Measurements from ENCODE around the gene PPP1R1B.
"Not testable (repeated sequence)": the region's sequence is repeated elsewhere in the genome, so short reads cannot be mapped to it uniquely, and the experiment has no call there.

The PPP1R1B gene

DNA sequence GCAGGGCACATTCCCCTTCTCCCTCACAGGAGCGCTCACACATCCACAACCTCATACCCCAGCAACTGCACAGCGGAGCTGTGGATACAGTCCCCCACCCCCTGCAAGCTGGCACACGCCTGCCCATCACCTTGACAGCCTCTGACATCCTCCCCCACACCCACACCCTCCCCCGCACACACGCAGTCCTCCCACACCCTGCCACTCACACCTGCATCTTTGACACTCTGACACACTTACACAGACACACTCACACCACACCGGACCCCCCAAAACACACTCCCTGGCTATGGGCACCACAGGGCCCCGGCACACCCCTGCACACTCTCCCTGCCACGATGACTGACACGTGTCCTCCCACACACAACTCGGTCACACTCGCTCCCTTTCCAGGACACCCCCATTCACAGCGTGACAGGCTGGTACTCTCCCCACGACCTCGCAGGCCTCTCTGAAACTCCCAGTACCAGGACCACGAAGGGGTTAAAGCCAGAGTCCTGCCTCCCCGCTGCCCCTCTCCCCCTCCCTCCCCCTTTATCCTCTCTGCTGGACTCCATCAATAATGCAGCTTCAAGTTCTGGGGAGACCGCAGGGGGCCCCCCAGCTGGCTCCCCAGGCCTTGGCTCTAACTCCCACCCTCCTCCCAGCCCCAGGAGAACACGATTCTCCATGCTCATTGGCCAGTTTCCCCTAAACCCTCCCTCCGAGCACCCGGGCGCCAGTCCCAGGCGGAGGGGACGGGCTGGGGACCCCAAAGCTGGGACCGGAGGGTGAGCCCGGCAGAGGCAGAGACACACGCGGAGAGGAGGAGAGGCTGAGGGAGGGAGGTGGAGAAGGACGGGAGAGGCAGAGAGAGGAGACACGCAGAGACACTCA lies at the start of gene PPP1R1B:
TSS of gene PPP1R1B (plus strand) at position 782 of the 876 bp plus-strand sequence. CDS start 441 bp downstream, outside the sequence.
- DNase-seq (ENCODE audit: low spot score), result no peak
- FAIRE-seq, result no peak

DNA sequence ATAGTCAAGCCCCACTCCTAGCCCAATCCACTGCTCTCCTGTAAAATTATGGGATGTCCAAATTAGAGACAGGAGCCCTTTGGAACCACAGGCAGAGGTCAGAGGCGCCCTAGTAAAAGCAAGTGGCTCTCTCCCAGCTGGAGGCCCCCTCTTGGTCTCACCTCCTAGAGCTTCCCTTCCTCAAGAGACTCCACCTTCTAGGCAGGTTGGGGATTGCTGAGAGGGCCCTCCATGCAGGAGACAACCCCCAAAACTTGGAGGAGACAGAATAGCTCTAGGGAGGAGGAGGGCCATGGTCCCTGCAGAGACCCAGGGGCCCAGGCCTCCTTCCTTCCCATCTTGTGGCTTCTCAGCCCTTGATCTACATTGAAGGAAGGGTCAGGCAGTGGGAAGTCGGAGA lies 48.5 kb upstream of the PPP1R1B start:
- DNase-seq (ENCODE audit: low spot score), result no peak
- FAIRE-seq, result no peak

DNA sequence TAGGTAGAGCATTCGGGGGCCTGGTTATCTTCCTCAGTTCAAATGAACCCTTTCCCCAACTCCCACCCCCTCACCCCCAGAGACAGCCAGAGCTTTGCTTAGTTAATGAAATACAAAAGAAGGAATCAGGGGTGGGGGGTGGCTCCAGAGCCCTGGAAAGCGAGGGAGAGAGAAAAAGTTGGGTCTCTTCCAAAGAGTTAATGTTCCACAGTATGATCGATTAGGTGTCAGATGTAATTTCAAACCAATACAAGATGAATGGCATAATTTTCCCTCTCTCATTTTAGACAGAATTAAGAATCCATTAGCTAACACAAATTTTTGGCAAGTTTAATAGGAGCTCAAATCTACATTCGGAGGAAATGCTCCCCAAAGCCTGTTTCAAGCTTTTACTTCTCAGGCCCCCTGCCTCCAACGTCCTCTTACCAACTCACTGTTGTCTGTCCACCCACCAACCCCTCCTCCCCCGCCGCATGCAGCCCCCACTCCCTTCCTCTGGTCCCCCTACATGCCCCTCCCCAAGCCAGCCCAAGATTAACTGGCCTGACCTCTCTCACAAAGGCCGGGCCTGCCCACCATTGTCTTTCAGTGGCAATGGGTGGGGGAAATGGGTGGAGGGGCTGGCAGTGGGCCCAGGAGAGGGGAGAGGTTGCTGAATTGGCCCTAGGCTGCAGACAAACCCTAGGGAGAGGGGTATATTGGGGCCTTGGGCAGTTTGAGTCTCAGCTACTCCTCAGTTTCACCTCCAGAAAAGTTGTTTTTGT lies 47.3 kb upstream of the PPP1R1B start:
- FAIRE-seq (no peak), DNase-seq (ENCODE audit: low spot score) (no peak)

DNA sequence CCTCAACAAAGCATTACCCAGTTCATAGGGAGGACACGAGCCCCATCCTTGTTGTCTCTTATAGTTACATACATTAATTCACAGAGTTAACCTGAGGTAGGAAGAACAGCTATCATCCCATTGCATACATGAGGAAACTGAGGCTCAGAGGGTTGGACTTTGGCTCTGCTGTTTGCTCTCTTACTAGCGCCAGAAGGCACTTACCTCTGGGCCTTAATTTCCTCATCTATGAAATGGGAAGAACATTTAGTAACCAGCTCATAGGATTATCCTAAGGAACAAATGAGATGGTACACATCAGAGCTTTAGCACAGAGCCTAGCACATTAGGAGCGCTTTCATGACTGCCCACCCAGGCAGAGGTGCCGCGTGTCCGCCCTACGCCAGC lies 46.7 kb upstream of the PPP1R1B start:
- no peak for DNase-seq (ENCODE audit: low spot score)
- FAIRE-seq, result no peak

DNA sequence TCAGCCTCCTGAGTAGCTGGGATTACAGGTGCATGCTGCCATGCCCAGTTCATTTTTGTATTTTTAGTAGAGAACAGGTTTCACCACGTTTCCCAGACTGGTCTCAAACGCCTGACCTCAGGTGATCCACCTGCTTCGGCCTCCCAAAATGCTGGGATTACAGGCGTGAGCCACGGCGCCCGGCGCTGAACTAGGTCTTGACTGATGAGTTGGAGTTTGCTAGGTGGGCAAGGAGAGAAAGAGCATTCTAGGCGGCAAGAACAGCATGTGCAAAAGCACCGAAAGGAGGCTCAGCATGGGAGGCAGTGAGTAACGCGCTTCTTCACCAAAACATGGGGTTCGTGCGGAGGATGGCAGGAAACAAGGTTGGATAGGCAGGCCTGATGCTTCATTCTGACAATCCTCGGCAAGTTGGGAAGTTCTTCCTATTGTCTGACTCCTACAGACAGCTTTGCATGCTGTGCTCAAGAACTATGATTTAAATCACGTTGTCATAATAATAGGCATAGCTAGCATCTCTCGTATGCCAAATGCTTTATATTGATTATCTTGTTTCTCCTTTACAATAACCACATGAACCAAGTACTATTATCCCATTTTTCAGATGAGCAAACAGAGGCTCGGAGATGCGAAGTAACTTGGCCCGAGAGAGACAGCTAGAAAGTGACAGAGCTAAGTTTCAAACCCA lies 45.5 kb upstream of the PPP1R1B start:
- no peak for DNase-seq (ENCODE audit: low spot score)
- no peak for FAIRE-seq

DNA sequence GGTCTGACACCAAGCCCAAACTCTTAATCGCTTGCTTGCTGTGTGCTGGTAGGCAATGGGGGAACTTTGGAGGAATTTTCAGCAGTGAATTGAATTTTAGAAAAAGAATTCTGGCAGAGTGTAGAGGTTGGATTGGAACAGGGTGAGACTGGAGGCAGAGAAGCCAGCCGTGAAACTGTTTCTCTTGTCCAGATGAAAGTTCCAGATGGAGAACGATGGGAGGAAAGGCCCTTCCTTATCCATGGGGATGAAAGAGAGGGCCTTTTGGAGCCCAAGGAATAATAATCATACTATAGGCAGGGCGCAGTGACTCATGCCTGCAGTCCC lies 45.0 kb upstream of the PPP1R1B start:
- FAIRE-seq (no peak), DNase-seq (ENCODE audit: low spot score) (no peak)

DNA sequence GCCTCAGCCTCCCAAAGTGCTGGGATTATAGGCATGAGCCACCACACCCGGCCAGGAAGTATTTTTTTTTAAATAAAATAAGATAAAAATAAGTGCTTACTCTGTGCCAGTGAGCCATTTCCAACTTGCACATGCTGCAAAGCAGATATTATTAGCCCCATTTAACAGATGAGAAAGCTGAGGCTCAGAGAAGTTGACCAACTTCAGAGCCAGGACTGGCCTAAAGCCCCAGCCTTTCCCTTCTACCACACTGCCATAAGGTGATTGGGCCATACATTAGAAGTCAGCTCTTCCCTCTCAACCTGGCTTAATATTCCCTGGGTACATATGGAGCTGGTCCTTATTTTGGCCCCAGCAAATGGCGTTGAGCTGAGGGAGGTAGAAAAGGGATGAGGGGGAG lies 44.1 kb upstream of the PPP1R1B start:
- FAIRE-seq (no peak), DNase-seq (ENCODE audit: low spot score) (no peak)

DNA sequence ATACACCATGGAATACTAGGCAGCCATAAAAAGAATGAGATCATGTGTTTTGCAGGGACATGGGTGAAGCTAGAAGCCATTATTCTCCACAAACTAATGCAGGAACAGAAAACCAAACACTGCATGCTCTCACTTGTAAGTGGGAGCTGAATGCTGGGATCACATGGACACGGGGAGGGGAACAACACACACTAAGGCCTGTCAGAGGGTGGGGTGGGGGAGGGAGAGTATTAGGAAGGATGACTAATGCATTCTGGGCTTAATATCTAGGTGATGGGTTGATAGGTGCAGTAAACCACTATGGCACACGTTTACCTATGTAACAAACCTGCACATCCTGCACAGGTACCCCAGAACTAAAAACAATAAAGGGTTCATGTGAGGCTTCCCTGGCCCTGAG lies 36.6 kb upstream of the PPP1R1B start:
- DNase-seq (ENCODE audit: low spot score); FAIRE-seq: not testable (repeated sequence)

DNA sequence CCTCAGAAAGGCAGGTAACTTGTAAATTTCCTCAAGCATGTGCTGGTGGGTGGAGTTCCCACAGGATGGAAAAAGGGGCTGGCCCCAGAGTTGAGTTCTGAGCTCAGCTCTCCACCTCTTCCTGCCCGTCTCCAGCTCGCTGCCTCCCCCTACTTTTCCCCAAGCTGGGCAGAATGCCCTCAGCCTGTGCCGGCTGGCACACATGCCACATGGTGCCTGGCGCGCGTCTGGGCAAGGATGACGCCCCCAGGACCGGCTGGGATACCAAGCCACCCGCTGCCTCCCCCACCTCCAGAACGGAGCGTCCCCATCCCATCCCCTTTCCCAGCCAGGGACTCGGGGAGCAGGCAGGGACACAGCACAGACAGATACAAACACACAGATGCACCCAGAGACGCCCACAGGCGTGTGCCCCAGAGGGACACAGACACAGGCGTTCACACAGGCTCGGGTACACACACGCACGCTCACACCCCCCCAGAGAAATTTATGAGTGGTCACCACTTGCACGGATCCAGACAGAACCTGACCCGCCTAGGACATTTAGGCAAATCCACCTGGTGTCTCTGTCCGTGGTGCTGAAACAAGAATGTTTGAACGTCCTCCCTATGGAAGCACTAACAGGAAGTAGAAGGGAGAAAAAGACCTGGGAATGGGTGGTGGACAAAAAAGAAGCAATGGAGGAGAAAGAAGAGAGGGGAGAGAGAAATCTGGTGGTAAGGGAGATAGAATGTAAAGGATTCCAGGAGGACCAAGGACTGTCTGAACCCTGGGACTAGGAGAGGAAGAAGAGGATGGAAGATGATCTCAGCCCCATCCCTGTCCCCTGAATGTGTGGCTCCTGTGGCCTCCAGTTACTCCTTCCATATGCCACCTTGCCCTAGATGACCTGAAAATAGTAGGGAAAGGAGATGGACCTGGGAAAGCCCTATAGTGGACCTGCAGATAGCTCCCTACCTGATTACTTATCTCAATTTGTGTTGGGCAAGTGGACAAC lies 34.5 kb upstream of the PPP1R1B start:
- no peak for FAIRE-seq
- peak; percentile 18 for DNase-seq (ENCODE audit: low spot score)

DNA sequence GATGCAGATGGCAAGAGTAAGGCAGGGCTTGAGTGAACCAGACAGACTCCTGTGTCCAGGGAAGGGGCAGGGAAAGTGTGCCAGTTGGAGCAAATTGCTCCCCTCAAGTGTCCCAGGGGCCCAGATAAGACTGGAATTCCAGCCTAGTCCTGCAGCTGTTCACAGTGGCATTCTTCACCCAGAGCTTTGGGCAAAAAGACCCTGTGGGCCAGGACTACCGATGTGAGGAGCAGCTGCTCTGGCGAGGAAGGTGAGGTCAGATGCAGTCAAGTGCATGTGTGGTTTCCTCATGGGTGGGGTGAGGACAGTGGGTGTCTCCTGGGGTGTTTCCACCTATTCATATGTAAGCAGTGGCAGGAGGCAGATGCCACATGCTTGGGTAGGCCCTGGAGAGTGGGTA lies 33.4 kb upstream of the PPP1R1B start:
- FAIRE-seq (no peak), DNase-seq (ENCODE audit: low spot score) (no peak)

DNA sequence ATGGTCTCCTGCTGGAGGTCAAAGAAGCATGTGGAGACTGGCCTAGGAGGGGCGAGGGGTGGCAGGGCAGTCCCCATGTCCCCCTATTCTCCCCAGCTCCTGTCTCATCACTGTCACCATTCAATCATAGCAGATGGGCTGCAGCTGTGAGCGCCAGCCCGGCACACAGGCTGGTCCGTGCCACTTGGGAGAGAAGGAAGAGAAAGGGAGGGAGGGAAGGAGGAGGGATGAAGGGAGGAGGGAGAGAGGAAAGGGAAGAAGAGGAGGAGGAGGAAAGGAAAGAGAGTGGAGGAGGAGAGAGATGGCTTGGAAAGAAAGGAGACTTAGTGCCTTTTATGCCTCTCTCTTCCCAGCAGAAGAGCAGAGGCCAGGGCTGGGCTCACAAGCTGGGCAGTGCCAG lies 31.5 kb upstream of the PPP1R1B start:
- DNase-seq (ENCODE audit: low spot score) (no peak), FAIRE-seq (no peak)

DNA sequence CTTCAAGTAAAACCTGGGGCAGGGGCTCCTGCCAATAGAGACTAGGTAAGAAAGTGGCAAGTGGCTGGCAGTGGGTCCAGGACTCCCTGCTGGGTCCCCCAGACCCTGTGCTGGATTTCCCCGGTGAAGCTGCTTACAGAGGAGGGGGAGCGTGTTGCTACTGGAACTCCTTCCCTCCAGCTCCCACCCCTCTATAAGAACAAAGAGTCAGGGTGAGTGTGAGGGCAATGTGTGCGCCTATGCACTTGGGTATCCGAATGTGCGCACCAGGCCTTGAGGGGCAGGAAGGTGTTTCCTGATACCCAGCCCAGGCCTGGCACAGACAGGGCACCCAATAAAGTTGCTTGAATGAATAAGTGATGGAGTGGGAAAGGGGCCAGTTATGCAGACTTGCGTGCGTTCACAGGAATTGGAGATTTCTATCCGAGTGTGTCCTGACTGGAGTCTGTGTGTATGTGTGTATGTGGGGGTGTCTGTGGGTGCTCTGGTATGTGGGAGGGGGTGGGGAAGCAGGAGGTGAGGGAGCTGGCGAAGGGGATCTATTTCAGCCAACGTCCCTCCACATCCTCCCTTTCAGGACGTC lies 30.7 kb upstream of the PPP1R1B start:
- FAIRE-seq (no peak), DNase-seq (ENCODE audit: low spot score) (no peak)

DNA sequence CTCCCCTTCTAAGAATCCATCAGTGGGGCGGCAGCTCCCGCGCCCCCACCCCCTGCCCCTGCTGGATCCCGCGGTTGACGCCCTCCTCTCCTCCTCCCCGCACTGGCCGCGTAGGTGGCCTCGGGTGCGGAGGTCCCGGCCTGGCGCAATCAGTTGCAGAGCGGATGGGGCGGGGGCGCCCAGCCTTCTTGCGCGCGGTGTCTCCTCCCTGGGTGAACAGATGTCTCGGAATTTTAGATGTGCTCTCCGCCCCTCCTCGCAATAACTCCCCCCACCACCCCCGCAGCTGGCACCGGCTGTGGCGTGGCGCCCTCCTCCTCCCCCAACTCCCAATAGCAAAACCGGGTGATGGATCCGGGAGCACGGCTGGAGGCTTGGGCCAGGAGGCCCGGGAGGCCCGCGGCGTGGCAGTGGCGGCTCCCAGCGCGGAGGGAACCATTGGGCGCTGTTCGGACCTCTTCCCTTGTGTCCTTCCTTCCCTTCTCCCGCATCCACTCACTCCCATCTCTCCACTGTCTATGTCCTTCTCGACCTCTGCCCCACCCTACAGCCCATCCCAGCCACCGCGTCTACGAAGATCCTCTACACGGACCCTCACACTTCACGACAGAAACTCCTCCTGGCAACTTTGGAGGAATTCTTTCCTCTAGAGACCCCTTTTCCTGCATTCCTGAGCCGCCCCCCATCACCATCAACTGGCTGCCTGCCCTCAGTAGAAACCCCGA lies 30.0 kb upstream of the PPP1R1B start:
- FAIRE-seq, result no peak
- DNase-seq (ENCODE audit: low spot score), result no peak

DNA sequence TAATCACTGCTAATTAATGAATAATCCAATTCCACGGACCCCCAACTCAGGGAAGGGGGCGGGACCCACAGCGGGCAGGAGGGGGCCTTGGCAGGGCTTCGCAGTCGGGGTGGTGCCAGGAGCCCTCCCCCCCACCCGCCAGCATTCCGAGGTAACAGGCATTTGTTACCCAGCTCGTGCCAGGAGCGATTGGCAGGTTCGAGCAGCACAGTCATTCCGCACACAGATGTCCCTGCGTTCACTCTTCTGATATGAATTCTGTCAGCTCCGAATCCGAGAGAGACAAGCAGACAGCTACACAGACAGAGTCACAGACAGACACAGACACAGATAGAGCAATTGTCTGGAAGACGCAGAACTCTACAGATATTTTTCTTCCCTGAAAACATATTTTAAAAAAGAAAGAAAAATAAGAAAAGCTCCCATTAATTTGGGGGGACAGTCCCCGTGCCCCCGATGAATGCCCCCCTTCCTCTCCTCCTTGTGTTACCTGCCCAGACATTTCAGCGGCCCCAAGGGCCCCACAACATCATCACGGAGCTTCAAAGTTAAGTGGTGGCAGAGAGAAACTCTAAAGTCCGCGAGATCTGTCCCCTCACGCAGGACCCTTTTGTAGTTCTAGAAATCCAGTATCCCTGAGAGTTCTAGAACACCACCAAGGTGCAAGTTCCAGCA lies 29.2 kb upstream of the PPP1R1B start:
- DNase-seq (ENCODE audit: low spot score) (no peak), FAIRE-seq (no peak)

DNA sequence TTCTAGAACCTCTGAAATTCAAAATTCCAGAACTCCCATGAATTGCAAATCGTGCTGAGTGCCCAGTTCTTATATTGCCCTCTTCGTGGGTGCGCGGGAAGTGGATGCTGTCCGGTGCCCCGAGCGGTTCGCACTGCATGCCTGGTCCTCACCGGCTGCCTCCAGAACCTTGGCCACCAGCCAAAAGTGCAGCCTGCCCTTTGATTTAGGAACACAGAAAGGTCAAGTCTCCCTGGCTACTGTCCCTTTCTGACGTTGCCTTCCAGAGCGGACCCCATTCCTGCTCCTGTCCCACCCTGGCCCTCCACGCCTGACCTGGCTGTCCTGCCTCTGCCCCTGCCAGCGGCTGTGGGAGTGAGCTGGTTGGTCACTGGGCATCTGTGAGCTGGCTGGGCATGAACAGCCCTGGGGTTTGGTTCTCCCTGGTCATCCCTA lies 28.7 kb upstream of the PPP1R1B start:
- FAIRE-seq (no peak), DNase-seq (ENCODE audit: low spot score) (no peak)

DNA sequence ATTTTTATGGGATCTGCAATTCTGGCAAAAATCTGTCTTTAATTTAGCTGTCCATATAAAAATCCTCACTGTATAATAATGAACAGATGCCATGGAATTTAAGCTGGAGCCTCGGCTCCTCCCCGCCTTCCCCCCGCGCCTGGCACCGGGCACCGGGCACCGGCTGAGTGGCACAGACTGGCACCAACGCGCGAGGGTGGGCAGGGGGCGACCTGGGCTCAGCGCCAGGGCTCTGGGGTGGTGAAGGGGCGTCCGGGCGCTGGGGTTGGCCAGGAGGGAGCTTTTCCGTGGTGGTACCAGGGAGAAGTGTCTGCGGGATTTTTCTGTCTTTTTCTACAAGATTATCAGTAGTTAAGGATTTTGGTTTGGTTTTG lies 28.1 kb upstream of the PPP1R1B start:
- FAIRE-seq, result no peak

DNA sequence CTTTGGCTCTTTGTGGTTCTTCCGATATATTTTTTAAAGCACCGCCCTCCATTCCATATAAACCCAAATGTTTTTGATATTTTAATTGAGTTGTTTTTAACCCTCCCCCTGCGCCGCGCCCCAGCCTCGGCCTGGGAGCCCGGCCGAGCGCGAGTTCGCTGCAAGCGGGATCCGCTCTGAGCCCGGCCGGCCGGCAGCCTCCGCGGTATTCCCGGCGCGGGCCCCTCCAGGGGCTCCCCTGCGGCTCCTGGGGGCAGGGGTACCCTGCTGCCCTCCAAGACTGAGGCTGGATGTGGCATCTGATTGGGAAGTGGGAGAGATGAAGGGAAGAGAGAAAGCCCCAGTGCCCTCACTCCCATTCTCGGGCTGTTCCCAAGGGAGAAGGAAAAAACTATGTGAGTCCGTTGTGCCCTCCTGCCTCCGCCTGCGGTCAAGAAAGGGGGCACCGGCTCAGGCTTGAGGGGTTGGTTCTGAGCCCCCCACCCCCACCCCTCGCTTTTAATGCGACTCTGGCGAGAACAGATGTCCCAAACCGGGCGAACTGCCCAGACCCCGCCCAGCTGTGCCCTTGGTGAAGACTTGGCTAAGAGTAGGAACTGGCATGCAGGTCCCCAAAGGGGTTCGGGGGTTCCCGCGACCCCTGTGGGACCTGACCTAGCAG lies 27.6 kb upstream of the PPP1R1B start:
- FAIRE-seq (no peak), DNase-seq (ENCODE audit: low spot score) (no peak)

More for the DNA sequence above, 28.1 kb upstream of the PPP1R1B start:
- no peak for DNase-seq (ENCODE audit: low spot score)

DNA sequence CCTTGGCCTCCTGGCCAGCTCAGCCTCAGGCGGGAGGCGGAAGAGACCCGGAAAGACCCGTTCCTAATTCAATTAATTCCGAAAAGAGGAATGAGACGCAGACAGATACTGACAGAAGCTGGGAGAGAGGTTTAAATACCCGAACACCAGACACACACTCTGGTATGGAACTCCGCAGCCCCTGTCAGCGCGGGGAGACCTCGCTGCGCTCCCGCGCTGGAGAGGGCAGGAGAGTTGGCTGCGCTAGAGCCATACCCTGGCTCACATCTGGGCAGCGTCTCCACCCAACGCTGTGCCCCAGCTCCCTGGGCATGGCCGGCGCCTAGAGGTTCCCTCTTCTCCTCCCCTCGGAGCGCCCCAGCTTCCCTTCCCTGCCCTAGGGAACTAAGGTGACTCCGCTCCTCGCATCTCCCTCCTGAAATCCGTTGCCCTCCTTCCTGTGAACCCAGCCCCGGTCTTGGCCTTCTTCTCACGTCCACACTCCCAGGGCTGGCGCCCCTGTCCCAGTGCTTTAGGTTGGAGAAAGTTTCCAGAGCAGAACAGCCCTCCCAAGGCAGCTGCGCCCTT lies 27.0 kb upstream of the PPP1R1B start:
- DNase-seq (ENCODE audit: low spot score), result no peak
- no peak for FAIRE-seq
